ENCODE data around the gene ANXA11. TPM values are rescaled to one million over a fixed set of nuclear protein-coding genes. Genes with fewer than 3 reads are reported as not detected.

The ANXA11 gene
- total RNA-seq, 1 experiment from 2014 or later, result 56.0 TPM

DNA sequence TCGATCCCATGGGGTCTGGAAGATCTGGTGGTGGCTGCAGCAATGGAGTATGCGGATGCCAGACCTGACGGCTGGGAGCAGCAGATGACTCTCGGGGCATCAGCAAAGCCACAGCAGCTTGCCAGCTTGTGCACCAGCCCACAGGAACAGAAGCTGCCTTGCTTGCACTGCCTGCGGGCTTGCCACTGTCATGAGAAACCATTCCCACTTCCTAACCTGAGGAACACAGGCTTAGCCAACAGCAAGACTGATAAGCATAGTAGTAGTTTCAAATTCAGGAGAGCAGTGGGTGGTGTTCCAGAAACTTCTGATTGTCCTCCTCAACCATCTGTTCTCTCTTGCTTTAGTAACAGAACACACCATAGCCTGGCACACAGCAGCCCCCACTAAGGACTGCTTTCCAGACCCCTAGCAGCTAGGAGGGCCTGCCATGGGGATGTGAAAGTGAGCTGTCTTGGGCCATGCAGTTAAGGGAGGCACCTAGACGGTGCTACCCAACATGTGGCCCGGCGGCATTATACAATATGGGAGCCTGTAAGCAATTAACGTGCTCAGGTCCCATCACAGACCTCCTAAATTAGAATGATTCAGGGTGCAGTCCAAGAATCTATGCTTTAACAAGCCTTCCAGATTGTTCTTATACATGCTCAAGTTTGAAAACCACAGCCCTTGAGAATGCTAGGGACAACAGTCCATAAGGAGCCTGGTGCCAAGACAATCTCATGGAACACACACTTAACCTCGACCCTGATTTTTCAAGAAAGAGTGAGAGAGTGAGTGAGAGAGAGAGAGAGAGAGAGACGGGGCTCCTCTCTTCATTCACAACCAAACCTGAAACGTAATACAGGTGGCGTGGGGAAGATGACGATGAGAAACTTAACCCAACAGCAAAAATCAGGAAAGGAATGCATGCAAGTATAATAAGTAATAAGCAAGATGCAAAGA is 7.1 kb downstream of the ANXA11 start:
- no peak overlapping the region for H3K4me2 ChIP-seq (ENCODE audit: low read depth, low read length, poor library complexity, severe bottlenecking)
- H3K4me3 ChIP-seq (ENCODE audit: low read length), result no peak overlapping the region
- no peak overlapping the region for H3K9ac ChIP-seq (ENCODE audit: low read length)
- H2AFZ ChIP-seq (ENCODE audit: low read length), result no peak overlapping the region
- H4K20me1 ChIP-seq (ENCODE audit: insufficient read depth, low read depth, low read length), result 0 out of 2 replicates have a peak, but pooled peaks cover 5% of the 10 kb centered on the region
- H3K4me1 ChIP-seq (ENCODE audit: low read length), result peaks cover 28% of the 10 kb centered on the region
- H3K9me3 ChIP-seq (ENCODE audit: low read length), result no peaks in the 10 kb centered on the region
- no peak for DNase-seq
- H3K79me2 ChIP-seq (ENCODE audit: low read length), result peaks cover 99% of the 10 kb centered on the region
- H3K27me3 ChIP-seq (ENCODE audit: low read length), result no peaks in the 10 kb centered on the region
- H3K9me2 ChIP-seq (replicated peaks; ENCODE audit: insufficient read depth, low read length), result no peaks in the 10 kb centered on the region
- no peak overlapping the region for H3K27ac ChIP-seq (ENCODE audit: low read length)
- H3K36me3 ChIP-seq (ENCODE audit: insufficient read depth, low read length), result peaks cover 2% of the 10 kb centered on the region; the same call in 1 of the 2 replicates

DNA sequence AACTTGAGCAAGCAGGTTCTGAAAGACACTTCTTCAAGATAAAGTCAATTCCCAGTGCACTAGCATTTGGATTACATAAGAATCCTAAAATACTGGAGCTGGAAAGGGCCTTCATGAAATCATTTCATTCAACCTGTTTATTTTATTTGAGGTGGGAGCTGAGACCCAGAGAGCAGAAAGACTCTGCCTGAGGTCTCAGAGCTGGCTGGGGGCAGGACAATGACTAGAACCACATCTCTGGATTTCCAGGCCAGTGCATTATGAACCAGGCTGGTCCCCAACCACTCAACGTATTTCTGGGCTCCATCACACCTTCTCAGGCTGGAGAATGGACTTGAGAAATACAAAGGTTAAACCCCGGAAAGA is 8.4 kb downstream of the ANXA11 start:
- peaks cover 99% of the 10 kb centered on the region for H3K79me2 ChIP-seq (ENCODE audit: low read length)
- H3K9me3 ChIP-seq (ENCODE audit: low read length), result peaks cover 3% of the 10 kb centered on the region; the same call in 1 of the 2 replicates
- H2AFZ ChIP-seq (ENCODE audit: low read length), result no peak overlapping the region
- 0 out of 2 replicates have a peak, but pooled peaks cover 5% of the 10 kb centered on the region for H4K20me1 ChIP-seq (ENCODE audit: insufficient read depth, low read depth, low read length)
- no peak overlapping the region for H3K4me3 ChIP-seq (ENCODE audit: low read length)
- H3K27ac ChIP-seq (ENCODE audit: low read length), result no peak overlapping the region
- H3K9ac ChIP-seq (ENCODE audit: low read length), result no peak overlapping the region
- peaks cover 2% of the 10 kb centered on the region; the same call in 1 of the 2 replicates for H3K36me3 ChIP-seq (ENCODE audit: insufficient read depth, low read length)
- H3K4me1 ChIP-seq (ENCODE audit: low read length), result peaks cover 15% of the 10 kb centered on the region
- no peak overlapping the region for H3K4me2 ChIP-seq (ENCODE audit: low read depth, low read length, poor library complexity, severe bottlenecking)
- DNase-seq, result no peak
- no peaks in the 10 kb centered on the region for H3K9me2 ChIP-seq (replicated peaks; ENCODE audit: insufficient read depth, low read length)
- H3K27me3 ChIP-seq (ENCODE audit: low read length), result no peaks in the 10 kb centered on the region

DNA sequence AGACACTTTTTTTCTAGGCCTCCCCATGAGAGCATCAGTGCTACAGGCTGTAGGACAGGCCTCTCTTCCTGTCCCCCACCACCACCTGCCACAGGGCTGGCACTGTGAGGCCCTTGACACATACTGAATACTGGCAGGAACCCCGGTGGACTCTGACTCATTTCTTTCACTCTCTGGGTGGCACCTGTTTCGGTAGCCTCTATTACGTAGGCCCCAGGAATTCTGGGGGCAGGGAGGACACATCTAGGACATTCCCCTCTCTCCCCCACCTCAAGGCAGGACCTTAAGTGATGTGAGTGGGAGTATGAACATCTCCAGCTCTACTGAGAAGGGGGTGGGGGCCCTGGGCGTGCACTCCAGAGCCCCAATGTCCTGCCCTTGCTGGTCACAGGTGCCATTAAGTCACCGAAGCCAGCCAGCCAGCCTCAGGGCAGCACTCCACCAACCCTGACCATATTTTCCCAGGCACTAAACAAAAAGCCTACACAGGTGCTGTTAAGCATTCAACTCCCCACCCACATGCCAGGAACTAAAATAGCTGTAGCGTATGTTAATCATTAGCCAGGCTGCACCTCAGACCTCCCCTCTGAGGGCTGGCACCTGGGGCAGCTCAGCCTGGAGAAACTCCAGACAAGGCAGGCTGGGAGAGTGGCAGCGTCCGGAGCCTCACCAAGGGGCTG is 8.9 kb downstream of the ANXA11 start:
- DNase-seq, result no peak
- H4K20me1 ChIP-seq (ENCODE audit: insufficient read depth, low read depth, low read length), result 0 out of 2 replicates have a peak, but pooled peaks cover 5% of the 10 kb centered on the region
- H3K4me3 ChIP-seq (ENCODE audit: low read length), result no peak overlapping the region
- H3K9me3 ChIP-seq (ENCODE audit: low read length), result peaks cover 3% of the 10 kb centered on the region; the same call in 1 of the 2 replicates
- H3K9ac ChIP-seq (ENCODE audit: low read length), result no peak overlapping the region
- H3K4me1 ChIP-seq (ENCODE audit: low read length), result peaks cover 12% of the 10 kb centered on the region
- peaks cover 2% of the 10 kb centered on the region; the same call in 1 of the 2 replicates for H3K36me3 ChIP-seq (ENCODE audit: insufficient read depth, low read length)
- no peak overlapping the region for H3K27ac ChIP-seq (ENCODE audit: low read length)
- no peaks in the 10 kb centered on the region for H3K9me2 ChIP-seq (replicated peaks; ENCODE audit: insufficient read depth, low read length)
- no peak overlapping the region for H3K4me2 ChIP-seq (ENCODE audit: low read depth, low read length, poor library complexity, severe bottlenecking)
- no peak overlapping the region for H2AFZ ChIP-seq (ENCODE audit: low read length)
- peaks cover 99% of the 10 kb centered on the region for H3K79me2 ChIP-seq (ENCODE audit: low read length)
- H3K27me3 ChIP-seq (ENCODE audit: low read length), result no peaks in the 10 kb centered on the region

DNA sequence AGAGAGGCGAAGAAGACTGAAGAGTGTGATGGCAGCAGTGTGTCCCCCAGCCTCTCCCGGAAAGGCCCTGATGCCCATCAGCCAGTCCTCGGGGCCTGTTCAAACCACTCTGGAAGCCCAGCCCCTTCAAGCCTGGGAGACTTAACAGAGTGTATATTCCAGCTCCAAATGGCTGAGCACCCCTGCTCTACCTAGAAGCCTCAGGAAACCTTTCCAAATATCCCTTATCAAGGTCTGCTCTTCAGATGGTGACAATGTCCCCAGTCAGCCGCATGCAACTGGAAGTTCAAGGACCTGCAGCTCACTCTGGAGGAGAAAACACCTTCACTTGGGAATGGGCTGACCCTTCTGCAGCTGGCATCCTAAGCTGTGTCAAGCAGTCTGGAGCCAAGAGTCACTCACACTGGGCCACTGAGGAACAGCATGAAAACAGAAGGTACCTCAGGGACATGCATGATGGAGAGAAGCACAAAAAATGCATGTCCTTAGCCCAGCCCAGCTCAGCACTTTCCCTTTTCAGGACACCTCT is 10.2 kb downstream of the ANXA11 start:
- no peaks in the 10 kb centered on the region for H3K27me3 ChIP-seq (ENCODE audit: low read length)
- H3K4me3 ChIP-seq (ENCODE audit: low read length), result no peak overlapping the region
- H3K9me2 ChIP-seq (replicated peaks; ENCODE audit: insufficient read depth, low read length), result no peaks in the 10 kb centered on the region
- H3K4me1 ChIP-seq (ENCODE audit: low read length), result peaks cover 13% of the 10 kb centered on the region
- H3K79me2 ChIP-seq (ENCODE audit: low read length), result peaks cover 92% of the 10 kb centered on the region
- H3K36me3 ChIP-seq (ENCODE audit: insufficient read depth, low read length), result peaks cover 2% of the 10 kb centered on the region; the same call in 1 of the 2 replicates
- H3K27ac ChIP-seq (ENCODE audit: low read length), result no peak overlapping the region
- H3K9me3 ChIP-seq (ENCODE audit: low read length), result peaks cover 3% of the 10 kb centered on the region; the same call in 1 of the 2 replicates
- 0 out of 2 replicates have a peak, but pooled peaks cover 5% of the 10 kb centered on the region for H4K20me1 ChIP-seq (ENCODE audit: insufficient read depth, low read depth, low read length)
- H3K9ac ChIP-seq (ENCODE audit: low read length), result no peak overlapping the region
- no peak overlapping the region for H3K4me2 ChIP-seq (ENCODE audit: low read depth, low read length, poor library complexity, severe bottlenecking)
- no peak for DNase-seq
- H2AFZ ChIP-seq (ENCODE audit: low read length), result no peak overlapping the region

DNA sequence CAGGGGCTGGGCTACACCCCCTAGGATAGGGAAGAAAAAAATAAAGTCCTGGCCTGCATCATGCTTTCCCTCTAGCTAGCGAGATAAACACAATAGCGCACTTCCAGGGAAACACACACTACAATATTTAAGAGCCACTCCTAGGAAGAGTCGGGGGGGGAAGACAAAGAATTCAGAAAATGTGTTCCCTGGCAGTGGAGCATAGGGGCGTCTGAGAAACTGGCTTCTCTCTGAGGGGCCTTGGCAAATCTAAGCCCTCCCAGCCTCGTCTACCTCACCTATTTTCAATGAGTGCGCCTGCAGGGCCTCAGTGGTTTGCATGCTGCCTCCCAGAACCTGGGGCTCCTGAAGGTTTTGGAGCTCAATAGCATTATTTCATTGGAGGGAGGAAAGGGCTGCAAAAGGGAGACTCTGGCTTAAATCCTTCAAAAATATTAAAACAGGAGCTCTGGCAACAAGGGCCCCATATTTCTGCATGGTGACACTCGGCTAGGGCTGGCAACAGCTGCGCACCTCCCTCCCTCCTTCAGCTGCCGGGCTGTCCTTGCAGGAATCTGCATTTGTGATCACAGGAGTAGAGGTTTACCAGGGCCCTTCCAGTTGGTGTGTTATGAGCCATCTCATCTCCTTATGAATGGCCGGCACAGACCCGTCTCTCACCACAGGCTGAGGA is 10.8 kb downstream of the ANXA11 start:
- Histone ChIP-seq H2AFZ (ENCODE audit: low read length) (no peak overlapping the region), H3K9ac (ENCODE audit: low read length) (no peak overlapping the region), H3K9me2 (replicated peaks; ENCODE audit: insufficient read depth, low read length) (no peaks in the 10 kb centered on the region), H3K79me2 (ENCODE audit: low read length) (peaks cover 92% of the 10 kb centered on the region), H3K27me3 (ENCODE audit: low read length) (no peaks in the 10 kb centered on the region), H3K27ac (ENCODE audit: low read length) (no peak overlapping the region), H3K9me3 (ENCODE audit: low read length) (peaks cover 3% of the 10 kb centered on the region; the same call in 1 of the 2 replicates), H3K36me3 (ENCODE audit: insufficient read depth, low read length) (peaks cover 2% of the 10 kb centered on the region; the same call in 1 of the 2 replicates), H3K4me1 (ENCODE audit: low read length) (peaks cover 19% of the 10 kb centered on the region), H4K20me1 (ENCODE audit: insufficient read depth, low read depth, low read length) (0 out of 2 replicates have a peak, but pooled peaks cover 5% of the 10 kb centered on the region), H3K4me2 (ENCODE audit: low read depth, low read length, poor library complexity, severe bottlenecking) (no peak overlapping the region), H3K4me3 (ENCODE audit: low read length) (no peak overlapping the region)
- DNase-seq, result no peak

DNA sequence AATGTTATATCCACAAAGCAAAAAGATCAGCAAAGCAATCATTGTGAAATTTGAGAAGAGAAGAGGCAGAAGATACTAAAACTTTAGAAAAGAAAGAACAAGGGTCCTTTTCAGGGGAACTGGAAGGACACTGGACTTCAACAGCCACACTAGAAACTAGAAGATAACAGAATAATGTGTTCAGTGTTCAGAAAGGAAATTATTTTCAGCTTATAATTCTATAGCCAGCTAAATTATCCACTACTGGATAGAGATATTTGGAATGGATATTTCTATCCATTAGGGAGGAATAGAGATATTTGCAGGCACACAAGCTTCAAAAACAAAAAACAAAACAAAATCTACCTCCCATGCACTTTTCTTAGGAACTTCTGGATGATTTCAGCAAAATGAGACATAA is 12.8 kb downstream of the ANXA11 start:
- Histone ChIP-seq H3K9me3 (ENCODE audit: low read length) (peaks cover 3% of the 10 kb centered on the region; the same call in 1 of the 2 replicates), H3K4me2 (ENCODE audit: low read depth, low read length, poor library complexity, severe bottlenecking) (no peak overlapping the region), H3K27me3 (ENCODE audit: low read length) (no peaks in the 10 kb centered on the region), H3K4me1 (ENCODE audit: low read length) (peaks cover 39% of the 10 kb centered on the region), H3K9me2 (replicated peaks; ENCODE audit: insufficient read depth, low read length) (no peaks in the 10 kb centered on the region), H3K79me2 (ENCODE audit: low read length) (peaks cover 92% of the 10 kb centered on the region), H4K20me1 (ENCODE audit: insufficient read depth, low read depth, low read length) (no peaks in the 10 kb centered on the region), H2AFZ (ENCODE audit: low read length) (no peak overlapping the region), H3K4me3 (ENCODE audit: low read length) (no peak overlapping the region), H3K9ac (ENCODE audit: low read length) (no peak overlapping the region), H3K27ac (ENCODE audit: low read length) (no peak overlapping the region), H3K36me3 (ENCODE audit: insufficient read depth, low read length) (peaks cover 2% of the 10 kb centered on the region; the same call in 1 of the 2 replicates)
- no peak for DNase-seq

DNA sequence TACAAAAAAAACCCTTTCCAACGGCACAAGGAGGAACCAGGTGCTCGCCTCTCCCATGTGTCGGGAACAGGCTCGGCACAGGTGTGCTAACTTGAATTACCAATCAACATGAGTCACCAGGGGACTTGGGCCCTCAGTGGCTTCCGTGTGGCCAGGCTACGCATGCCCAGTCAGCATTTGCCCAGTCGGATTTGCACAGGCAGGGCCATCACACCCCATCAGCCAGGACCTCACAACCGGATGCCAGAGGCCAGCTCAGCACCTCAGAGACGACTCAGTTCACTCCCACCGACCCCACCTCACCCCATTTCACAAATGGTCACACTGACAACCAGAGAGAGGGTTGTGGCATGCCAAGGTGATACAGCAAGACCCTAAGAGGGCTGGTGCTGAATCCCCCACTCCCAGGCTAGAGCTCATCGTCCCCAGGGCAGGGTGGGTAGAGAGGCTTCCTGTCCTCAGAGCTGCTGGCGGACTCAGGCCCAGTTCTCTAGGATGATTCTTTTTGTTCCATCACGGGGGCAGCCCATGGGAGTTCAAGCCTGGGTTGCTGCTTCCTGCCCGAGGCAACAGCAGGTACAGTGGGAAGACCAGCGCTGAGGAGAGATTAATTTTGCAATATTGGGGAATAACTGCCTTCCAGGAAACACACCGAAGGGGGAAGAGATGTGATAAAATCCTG is 13.6 kb downstream of the ANXA11 start:
- peaks cover 92% of the 10 kb centered on the region for H3K79me2 ChIP-seq (ENCODE audit: low read length)
- DNase-seq, result no peak
- H3K4me3 ChIP-seq (ENCODE audit: low read length), result no peak overlapping the region
- peaks cover 41% of the 10 kb centered on the region for H3K4me1 ChIP-seq (ENCODE audit: low read length)
- H3K9ac ChIP-seq (ENCODE audit: low read length), result no peak overlapping the region
- no peaks in the 10 kb centered on the region for H3K9me2 ChIP-seq (replicated peaks; ENCODE audit: insufficient read depth, low read length)
- H3K27me3 ChIP-seq (ENCODE audit: low read length), result no peaks in the 10 kb centered on the region
- peaks cover 3% of the 10 kb centered on the region; the same call in 1 of the 2 replicates for H3K9me3 ChIP-seq (ENCODE audit: low read length)
- H2AFZ ChIP-seq (ENCODE audit: low read length), result no peak overlapping the region
- H3K27ac ChIP-seq (ENCODE audit: low read length), result no peak overlapping the region
- peaks cover 2% of the 10 kb centered on the region; the same call in 1 of the 2 replicates for H3K36me3 ChIP-seq (ENCODE audit: insufficient read depth, low read length)
- H3K4me2 ChIP-seq (ENCODE audit: low read depth, low read length, poor library complexity, severe bottlenecking), result no peak overlapping the region
- no peaks in the 10 kb centered on the region for H4K20me1 ChIP-seq (ENCODE audit: insufficient read depth, low read depth, low read length)

Measured in Karpas-422 (cell line).